ENCODE data around the gene GAB3. TPM values are rescaled to one million over a fixed set of nuclear protein-coding genes. Genes with fewer than 3 reads are reported as not detected.

The GAB3 gene
- total RNA-seq, 4 donors from 2014 or later: 2.9 to 5.5 (median 5.1) TPM

DNA sequence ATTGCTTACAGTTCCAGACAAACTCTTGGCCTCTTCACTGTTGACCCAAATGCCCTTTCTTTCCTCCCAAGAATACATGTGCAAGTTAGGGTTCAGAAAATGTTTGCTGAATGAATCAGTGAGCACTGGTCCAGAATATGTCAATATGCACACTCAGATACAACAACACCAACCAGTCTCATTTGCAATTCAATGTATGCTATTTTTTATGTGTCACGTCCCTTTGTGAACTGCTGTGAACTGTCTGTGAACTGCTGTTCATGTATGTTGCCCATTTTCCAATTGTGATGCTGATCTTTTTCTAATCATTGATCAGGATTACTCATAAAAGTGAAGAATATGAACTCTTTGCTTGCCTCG, 17.8 kb downstream of the GAB3 start:
- no peaks in the 10 kb centered on the region for H3K27me3 ChIP-seq
- H3K27ac ChIP-seq: peak overlapping the region; percentile 81 to 93 (median 84)
- no peaks in the 10 kb centered on the region for H3K9me3 ChIP-seq
- H3K4me1 ChIP-seq: peaks cover 44 to 99% (median 88%) of the 10 kb centered on the region in 3 donors
- TF ChIP-seq POLR2A (IDR thresholded peaks at IDR 0.05) (no peak), EP300 (IDR thresholded peaks at IDR 0.05) (no peak), CTCF (IDR thresholded peaks at IDR 0.05) (no peak), POLR2AphosphoS5 (IDR thresholded peaks at IDR 0.05) (no peak)
- H3K4me3 ChIP-seq: no peak overlapping the region
- H3K36me3 ChIP-seq: no peaks in the 10 kb centered on the region
- 50 to 56% methylated on average over 1 to 2 of the region's 2 CpGs for WGBS, 2 donors (ENCODE audit: low coverage in 1 of 2)
- no peak for ATAC-seq

GRCh38 chrX:154732421-154733065, 18.3 kb downstream of the GAB3 start:
- no peaks in the 10 kb centered on the region for H3K36me3 ChIP-seq
- TF ChIP-seq POLR2AphosphoS5 (IDR thresholded peaks at IDR 0.05) (no peak), POLR2A (IDR thresholded peaks at IDR 0.05) (no peak), EP300 (IDR thresholded peaks at IDR 0.05) (no peak), CTCF (IDR thresholded peaks at IDR 0.05) (no peak)
- 11 to 31% methylated on average over 1 to 5 of the region's 5 CpGs for WGBS, 2 donors (ENCODE audit: low coverage in 1 of 2)
- ATAC-seq: no peak
- peak overlapping the region; percentile 81 to 93 (median 84) for H3K27ac ChIP-seq
- H3K4me1 ChIP-seq: peaks cover 42 to 99% (median 87%) of the 10 kb centered on the region in 3 donors
- H3K4me3 ChIP-seq: no peak overlapping the region
- no peaks in the 10 kb centered on the region for H3K9me3 ChIP-seq
- no peaks in the 10 kb centered on the region for H3K27me3 ChIP-seq

- no peak for ATAC-seq
- WGBS, 2 donors (ENCODE audit: low coverage in 1 of 2): 56 to 74% methylated on average over 3 to 7 of the region's 7 CpGs
- Histone ChIP-seq H3K36me3 (no peaks in the 10 kb centered on the region), H3K27me3 (no peaks in the 10 kb centered on the region), H3K9me3 (no peaks in the 10 kb centered on the region), H3K27ac (peak overlapping the region; percentile 23 to 85 (median 82)), H3K4me3 (no peak overlapping the region), H3K4me1 (peaks cover 40 to 99% (median 89%) of the 10 kb centered on the region in 3 donors)
- no peak for TF ChIP-seq POLR2A (IDR thresholded peaks at IDR 0.05)
- TF ChIP-seq EP300 (IDR thresholded peaks at IDR 0.05): no peak
- no peak for TF ChIP-seq CTCF (IDR thresholded peaks at IDR 0.05)
- TF ChIP-seq POLR2AphosphoS5 (IDR thresholded peaks at IDR 0.05): peak; percentile 9
Measured at GRCh38 chrX:154731881-154732280, 19.0 kb downstream of the GAB3 start.

DNA sequence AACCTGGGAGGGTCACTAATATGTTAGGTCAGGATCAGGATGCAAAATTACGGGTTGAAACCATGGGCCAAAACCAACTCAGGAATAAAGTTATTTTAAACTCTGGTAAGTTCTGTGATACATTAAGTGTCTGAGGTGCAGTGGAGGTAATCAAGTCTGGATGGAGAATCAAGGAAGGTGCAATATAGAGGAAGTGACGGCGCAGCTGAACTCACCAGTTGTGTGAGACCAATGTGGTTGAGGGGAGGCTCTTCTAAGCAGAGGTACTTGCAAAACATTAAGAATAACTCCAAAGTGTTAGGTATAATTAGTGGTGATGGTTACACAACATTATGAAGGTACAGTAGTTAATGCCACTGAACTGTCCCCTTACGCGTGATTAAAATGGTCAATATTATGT, 19.7 kb downstream of the GAB3 start:
- no peak overlapping the region for H3K4me3 ChIP-seq
- H3K9me3 ChIP-seq: no peaks in the 10 kb centered on the region
- whole genome bisulfite sequencing, 2 donors (ENCODE audit: low coverage in 1 of 2): 79 to 89% methylated on average over 3 to 5 of the region's 5 CpGs
- no peaks in the 10 kb centered on the region for H3K27me3 ChIP-seq
- no peaks in the 10 kb centered on the region for H3K36me3 ChIP-seq
- H3K27ac ChIP-seq: peak overlapping the region; percentile 81 to 93 (median 84)
- ATAC-seq: no peak
- H3K4me1 ChIP-seq: peaks cover 34 to 99% (median 83%) of the 10 kb centered on the region in 3 donors
- TF ChIP-seq POLR2A (IDR thresholded peaks at IDR 0.05): no peak
- no peak for TF ChIP-seq POLR2AphosphoS5 (IDR thresholded peaks at IDR 0.05)

GRCh38 chrX:154730253-154730891, 20.5 kb downstream of the GAB3 start:
- TF ChIP-seq POLR2AphosphoS5 (IDR thresholded peaks at IDR 0.05) (peak; percentile 36), CTCF (IDR thresholded peaks at IDR 0.05) (no peak), EP300 (IDR thresholded peaks at IDR 0.05) (no peak), POLR2A (IDR thresholded peaks at IDR 0.05) (no peak)
- Histone ChIP-seq H3K36me3 (no peaks in the 10 kb centered on the region), H3K27ac (peak overlapping the region; percentile 81 to 93 (median 84)), H3K4me1 (peaks cover 32 to 96% (median 75%) of the 10 kb centered on the region in 3 donors), H3K27me3 (no peaks in the 10 kb centered on the region), H3K9me3 (no peaks in the 10 kb centered on the region), H3K4me3 (no peak overlapping the region)
- WGBS, 2 donors (ENCODE audit: low coverage in 1 of 2): 0 to 15% methylated on average over 2 of the region's 6 CpGs
- peak; percentile 20 for ATAC-seq

Measured in gastroesophageal sphincter (tissue), 4 donors.